Measurements from ENCODE around the gene ARL16.

ARL16 gene

DNA sequence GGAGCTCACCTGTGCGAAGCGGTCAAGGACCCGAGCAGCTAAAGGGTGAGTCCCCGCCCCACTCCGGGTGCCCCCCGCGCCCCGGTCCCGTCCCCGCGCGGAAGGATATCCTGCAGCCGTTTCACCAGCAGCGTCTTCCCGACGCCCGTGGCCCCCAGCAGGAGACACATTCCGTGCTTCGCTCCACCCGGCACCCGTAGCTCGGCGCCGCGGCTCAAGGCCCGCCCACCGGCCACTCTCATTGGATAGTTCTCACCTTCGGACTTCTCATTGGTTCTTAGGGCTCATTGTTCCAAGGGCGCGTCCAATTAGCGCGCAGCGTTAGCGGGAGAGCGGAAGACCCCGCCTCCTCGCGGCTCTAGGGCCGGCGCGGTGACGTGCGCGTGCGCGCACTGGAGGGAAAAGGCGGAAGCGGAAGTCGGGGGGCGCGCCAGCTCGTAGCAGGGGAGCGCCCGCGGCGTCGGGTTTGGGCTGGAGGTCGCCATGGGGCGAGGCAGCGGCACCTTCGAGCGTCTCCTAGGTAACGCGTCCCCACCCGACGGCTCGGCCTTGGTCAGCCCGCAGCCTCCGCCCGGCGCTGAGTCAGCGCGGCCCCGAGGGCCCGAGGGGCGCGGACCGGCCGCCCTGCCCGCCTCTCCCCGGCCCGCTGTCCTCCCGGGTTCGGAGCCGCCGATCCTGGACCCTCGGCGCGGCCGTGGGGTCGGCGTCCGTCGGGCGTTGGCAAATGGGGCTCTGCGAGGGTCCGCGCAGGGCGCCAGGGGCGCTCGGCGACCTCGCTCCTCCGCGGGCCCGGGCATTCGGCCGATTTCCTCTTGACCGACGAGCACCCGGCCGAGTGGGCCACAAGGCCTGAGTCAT lies at the start of gene ARL16, which contains the start of gene HGS:
ARL16 (minus strand) TSS at position 214 of the 858 bp plus-strand sequence; CDS start at position 170, 44 bp downstream.
HGS (plus strand) TSS at position 428 of the 858 bp plus-strand sequence; CDS start at position 484, 56 bp downstream.
- DNase-seq (ENCODE audit: low read depth in 1 of 2, low spot score in 1 of 2): peak; percentile 95

DNA sequence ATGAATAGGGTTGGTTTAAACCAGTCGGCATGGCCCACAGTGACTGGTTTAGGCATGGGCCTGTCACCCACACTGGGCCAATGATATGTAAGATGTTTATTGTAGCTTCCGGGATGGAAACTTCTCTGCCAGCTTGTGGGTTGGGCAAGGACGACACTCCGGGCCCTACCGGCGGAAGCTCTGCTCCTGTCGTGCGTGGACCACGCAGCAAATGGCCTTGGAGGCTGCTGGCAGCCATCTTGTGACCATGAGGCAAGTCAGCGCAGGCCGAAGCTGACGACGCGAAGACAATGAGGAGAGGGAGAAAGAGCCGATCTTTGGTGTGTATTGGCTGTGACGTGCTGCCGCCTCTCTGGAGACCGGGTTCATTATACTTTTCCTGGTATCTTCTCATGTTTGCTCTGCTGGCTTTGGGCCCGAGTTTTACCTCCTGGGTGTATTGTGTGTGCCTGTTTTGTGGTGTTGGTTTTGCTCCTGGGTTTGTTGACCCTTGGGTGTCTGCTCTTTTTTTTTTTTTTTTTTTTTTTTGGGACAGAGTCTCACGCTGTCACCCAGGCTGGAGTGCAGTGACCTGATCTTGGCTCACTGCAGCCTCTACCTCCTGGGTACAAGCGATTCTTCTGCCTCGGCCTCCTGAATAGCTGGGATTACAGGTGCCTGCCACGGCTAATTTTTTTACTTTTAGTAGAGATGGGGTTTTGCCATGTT lies 43.9 kb upstream of the ARL16 start:
- DNase-seq (ENCODE audit: low read depth in 1 of 2, low spot score in 1 of 2): no peak

- DNase-seq (ENCODE audit: low read depth in 1 of 2, low spot score in 1 of 2): no peak
Observed at GRCh38 chr17:81726004-81726403, 42.4 kb upstream of the ARL16 start.

DNA sequence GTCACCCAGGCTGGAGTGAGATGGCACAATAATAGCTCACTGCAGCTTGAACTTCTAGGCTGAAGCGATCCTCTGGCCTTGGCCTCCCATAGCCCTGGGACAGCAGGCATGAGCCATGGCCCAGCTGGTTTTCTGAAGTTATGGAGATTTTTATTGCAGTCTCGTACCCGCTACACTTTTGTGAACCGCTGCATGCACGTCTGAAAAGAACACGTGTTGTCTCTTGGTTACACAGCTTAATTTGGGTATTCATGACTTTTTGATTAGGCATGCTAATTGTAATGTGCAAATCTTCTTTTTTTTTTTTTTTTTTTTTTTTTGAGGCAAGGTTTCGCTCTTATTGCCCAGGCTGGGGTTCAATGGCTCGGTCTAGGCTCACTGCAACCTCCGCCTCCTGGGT lies 41.8 kb upstream of the ARL16 start:
- DNase-seq (ENCODE audit: low read depth in 1 of 2, low spot score in 1 of 2): no peak

DNA sequence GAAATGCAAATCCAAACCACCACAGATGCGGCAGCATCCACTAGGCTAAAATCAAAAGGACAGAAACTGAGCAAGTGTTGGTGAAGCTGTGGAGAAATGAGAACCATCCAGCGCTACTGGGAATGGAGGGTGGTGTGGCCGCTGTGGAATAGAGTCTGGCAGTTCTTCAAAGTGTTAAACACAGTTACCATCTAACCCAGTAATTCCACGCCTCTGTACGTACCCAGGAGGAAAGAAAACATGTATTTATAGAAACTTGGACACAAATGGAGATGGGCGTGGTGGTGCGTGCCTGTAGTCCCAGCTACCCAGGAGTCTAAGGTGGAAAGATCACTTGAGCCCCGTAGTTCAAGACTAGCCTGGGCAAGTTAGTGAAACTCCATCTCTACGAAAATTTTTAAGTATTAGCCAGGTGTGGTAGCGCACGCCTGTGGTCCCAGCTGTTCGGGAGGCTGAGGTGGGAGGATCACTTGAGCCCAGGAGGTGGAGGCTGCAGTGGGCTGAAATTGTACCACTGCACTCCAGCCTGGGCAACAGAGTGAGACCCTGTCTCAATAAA lies 40.1 kb upstream of the ARL16 start:
- no peak for DNase-seq (ENCODE audit: low read depth in 1 of 2, low spot score in 1 of 2)

- no peak for DNase-seq (ENCODE audit: low read depth in 1 of 2, low spot score in 1 of 2)
Observed at GRCh38 chr17:81722184-81723120, 38.9 kb upstream of the ARL16 start.

DNA sequence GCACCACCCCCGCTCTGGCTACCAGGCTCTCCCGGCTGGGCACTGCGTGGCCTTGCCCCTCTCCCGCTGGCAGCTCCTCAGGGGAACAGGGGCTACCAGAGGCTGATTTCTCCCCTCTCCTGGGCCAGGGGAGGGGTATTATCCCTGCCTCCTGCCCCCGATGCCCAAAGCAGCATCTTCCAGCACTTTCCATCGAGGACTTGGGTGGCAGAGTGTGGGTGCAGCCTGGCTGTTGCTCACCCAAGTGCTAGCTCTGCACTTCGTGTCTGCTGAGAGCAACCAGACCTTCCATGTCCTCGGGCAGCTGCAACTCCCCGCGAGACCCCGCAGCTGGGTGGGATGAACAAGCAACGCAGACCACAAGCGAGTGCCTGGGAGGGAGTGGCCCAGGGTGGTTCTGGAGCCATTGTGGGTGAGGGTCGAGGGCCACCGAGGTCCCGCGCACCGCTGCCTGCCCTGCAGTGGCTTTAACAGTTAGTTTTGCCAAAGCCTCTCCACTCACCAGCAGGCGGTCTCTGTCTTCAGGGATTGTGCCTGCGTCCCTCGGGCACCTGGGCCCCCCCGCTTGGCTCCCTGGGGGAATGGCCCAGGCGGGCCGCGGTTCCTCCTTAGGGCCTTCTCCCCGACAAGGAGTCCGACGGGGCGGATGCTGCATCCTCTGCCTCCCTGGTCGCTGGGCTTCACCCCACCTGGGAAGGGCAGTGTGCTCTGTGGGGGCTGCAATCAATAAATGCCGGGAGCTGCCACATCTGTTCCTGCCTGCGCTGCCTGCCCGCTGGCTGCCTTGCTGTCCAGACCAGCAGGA lies 36.9 kb upstream of the ARL16 start:
- no peak for DNase-seq (ENCODE audit: low read depth in 1 of 2, low spot score in 1 of 2)

GRCh38 chr17:81719410-81720266 lies 36.0 kb upstream of the ARL16 start:
- DNase-seq (ENCODE audit: low read depth in 1 of 2, low spot score in 1 of 2): no peak

DNA sequence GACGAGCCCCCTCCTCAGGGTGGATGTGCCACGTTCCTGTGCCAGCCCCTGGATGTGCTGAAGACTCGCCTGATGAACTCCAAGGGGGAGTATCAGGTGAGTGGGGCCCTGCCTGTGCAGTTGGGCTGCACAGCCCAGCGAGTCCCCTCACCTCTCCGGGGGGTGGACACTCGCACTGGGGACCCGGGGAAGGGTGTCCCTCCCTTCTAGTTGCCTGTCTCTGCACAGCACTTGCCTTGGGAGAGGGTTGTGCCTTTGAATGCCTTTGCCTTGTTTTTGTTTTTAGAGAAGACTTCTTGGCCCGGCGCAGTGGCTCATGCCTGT lies 34.1 kb upstream of the ARL16 start:
- no peak for DNase-seq (ENCODE audit: low read depth in 1 of 2, low spot score in 1 of 2)

DNA sequence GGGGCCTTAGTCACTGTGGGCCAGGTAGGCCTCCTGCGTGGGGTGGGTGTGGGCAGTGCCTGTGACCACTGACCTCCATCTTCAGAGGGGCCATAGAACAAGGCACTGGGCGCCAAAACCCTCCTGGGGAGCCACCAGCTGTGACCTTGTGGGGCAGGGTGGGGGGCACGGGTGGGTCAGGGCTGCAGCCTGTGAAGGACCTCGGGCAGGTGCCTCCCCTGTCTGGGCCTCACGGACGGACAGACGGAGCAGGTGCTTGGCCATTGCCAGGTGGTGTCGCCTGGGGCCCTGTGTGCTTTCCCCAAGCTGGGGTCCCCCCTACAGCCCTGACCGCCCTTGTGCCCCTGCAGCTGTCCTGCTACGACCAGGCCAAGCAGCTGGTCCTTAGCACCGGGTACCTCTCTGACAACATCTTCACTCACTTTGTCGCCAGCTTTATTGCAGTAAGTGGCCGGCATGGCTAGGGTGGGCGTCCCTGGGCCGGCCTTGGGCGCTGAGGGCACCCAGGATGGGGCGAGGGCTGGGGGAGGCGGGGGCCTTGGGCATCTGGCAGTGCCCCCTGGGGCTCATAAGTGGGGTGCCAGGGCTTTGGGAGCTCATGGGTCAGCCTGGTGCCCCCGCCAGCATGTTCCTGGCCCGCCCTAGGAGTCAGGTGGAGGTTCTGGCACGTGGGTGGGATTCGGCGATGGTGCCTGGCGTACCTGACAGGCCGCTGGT lies 33.6 kb upstream of the ARL16 start:
- no peak for DNase-seq (ENCODE audit: low read depth in 1 of 2, low spot score in 1 of 2)

DNA sequence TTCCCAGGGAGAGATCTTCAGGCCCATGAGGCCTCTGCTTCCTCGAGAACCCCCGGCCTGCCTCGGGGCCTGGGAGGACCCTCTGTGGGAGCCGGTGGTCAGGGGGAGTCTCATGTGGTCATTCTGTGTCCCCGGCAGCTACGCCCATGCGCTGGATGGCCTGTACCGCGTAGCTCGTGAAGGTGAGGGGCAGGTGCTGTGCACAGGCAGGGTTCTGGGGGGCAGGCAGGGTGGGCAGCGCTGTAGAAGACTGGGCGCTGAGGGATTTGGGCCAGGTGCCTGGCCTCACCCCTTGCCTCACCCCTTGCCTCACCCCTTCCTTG lies 33.0 kb upstream of the ARL16 start:
- no peak for DNase-seq (ENCODE audit: low read depth in 1 of 2, low spot score in 1 of 2)

DNA sequence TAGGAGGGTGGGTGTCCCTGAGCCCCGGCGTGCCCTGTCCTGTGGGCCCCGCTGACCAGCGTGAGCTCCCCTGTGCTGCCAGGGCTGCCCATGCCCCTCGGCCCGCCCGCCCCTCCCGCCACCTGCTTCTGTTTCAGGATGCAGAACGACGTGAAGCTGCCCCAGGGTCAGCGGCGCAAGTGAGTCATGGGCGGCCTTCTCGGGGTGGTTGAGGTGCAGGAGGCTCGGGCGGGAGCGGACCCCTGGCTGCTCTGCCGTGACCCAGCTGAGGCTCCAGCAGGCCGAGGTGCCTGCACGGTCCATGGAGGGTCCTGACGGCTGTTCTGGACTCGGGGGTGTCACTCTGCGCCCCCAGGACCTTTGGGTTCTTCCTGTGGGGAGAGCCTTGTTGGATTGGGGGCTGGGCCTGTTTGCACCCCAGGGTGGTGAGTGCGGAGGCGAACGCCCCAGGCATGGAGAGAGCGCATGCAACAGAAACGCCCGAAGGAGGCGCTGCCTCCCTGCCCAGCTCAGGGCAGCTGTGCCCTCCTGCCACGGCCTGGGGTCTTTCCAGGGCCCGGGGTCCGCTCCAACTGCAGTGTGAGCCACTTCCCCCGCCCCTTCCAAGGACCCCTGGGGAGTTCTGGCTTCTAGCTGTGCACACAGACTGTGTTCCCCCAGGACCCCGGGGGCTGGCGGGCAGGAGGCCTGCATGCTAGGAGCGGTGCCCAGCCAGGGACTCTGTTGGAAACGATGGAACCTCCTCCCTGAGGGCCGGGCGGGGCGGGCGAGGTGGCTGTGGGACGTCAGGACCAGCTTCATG lies 32.5 kb upstream of the ARL16 start:
- DNase-seq (ENCODE audit: low read depth in 1 of 2, low spot score in 1 of 2): no peak

DNA sequence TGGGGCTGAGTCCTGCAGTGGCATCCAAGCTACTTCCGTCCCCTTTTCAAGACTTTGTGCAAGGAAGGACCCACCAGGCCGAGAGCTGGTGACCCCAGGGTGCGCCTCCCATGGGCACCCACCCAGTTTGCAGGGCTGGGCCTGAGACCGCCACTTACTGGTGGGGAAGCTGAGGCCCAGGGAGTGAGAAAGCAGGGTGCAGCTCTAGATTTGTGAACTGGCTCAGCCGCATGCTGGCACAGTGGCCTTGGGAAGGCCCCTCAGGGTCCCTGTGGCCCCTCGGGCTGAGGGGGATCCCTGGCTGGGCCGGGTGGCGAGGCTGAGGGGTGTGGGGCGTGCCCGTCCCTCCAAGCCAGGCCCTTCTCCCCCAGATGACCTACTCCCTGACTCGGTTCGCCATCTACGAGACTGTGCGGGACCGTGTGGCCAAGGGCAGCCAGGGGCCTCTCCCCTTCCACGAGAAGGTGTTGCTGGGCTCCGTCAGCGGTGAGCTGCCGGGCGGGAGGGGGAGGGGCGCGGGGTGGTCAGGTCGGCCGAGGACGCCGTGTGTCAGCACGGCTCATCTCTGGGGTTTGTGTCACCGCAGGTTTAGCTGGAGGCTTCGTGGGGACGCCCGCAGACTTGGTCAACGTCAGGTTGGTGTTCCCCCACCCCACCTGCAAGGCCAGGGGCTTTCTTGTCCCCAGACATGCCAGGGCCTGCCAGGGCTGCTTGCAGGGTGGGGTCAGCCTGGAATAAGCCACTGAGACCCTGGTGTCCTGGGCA lies 31.7 kb upstream of the ARL16 start:
- DNase-seq (ENCODE audit: low read depth in 1 of 2, low spot score in 1 of 2): no peak

DNA sequence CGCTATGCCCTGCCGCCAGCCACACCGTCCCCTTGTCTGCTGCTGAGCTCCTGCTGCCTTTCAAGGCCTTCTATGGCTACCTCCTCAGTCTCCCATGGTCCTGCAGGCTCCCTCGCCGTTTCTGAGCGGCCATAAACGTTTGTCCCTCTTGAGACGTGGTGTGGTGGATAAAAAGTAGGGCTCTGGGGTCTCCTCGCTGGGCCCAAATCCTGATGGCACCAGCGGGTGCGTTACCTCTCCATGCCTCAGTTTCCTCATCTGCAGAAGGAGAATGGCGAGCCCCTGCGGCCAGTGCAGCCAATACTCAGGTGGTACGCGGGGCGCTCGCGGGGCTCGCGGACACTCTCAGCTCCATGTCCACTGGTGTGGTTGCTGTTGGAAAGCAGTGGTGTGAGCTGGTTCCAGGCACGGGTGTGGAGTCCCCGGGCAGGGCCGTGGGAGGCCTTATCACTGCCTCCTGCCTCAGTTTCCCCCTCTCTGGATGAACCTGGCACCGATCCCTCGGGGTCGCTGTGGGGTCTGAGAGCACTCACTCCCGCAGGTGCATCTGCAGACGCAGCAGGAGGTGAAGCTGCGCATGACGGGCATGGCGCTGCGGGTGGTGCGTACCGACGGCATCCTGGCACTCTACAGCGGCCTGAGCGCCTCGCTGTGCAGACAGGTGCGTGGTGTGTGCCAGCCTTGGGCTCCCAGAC lies 31.0 kb upstream of the ARL16 start:
- DNase-seq (ENCODE audit: low read depth in 1 of 2, low spot score in 1 of 2): no peak

DNA sequence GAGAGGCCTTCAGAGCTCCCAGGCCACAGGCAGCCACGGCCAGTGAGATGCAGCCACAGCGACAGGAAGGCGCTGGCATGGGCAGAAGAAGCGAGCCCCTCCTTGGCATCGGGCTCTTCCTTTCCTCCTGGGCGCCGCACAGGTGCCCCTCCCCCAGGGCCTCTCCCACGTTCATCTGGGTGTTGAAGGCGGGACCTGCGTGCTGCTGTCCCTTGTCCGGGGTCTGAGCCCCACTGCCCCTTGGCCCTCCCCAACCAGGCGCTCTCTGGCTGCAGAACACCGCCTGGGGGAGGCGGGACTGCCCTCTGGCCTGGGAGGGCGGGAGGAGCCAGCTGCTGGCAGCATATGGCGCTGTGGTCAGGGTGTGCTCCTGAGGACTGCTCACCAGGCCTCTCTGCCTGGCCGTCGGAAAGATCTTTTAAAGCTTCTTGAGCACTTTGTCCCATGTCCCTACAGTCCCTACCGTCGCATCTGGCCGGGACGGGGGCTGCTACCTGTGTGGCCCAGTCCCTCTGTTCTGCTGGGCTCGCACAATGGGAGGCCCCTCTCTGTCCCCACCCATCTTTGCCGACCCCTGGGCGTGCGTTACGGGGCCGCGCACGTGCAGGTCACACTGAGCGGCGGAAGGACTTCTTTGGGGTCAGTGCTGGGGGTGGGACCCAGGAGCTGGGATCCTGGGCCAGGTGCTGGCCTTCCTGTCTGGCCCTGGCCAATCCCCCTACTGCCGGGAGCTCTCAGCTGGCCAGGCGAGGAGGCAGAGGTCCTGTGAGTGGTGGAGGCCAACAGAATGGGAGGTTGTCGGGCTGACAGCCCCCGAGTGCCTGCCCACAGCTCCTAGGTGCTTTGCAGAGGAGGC lies 30.2 kb upstream of the ARL16 start:
- DNase-seq (ENCODE audit: low read depth in 1 of 2, low spot score in 1 of 2): no peak
